ENCODE data around the gene SYT12. TPM values are rescaled to one million over a fixed set of nuclear protein-coding genes. Genes with fewer than 3 reads are reported as not detected.

Gene SYT12
- total and polyA plus RNA-seq, 2 of the 13 experiments (the other 11 are each of a cell fraction or from before 2014, with no cell fraction given) = 0.01 to 0.02 TPM

DNA sequence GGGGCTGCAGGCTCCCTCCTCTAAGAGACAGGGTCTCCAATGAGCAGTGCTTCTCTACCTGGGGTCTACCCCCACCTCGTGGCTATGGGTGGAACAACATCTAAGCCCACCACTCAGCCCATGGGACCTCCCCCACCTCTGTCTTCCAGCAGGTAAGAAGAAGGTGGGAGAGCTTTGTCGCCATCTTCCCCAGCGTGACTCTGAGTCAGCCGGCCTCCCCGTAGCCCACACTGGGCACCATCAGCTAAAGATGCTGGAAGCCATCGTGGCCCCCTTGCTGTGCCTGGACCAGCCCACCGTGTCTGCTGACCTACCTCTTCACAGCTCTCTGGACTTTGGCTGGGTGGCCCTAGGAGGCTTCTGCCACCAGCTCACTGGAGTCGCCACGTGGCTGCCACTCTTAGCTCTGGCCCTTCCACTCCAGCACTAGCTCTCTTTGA lies 46.9 kb upstream of the SYT12 start (continued):
- 0 out of 2 replicates have a peak, but pooled peaks have one; percentile 27 for TF ChIP-seq ATF7-NPFF (CRISPR knock-in tag; IDR thresholded peaks at IDR 0.05; ENCODE audit: low read depth)
- TF ChIP-seq SMC3 (IDR thresholded peaks at IDR 0.05; ENCODE audit: low read length) = peak; percentile 78
- TF ChIP-seq STAG1 (CRISPR knock-in tag; IDR thresholded peaks at IDR 0.05) = peak; percentile 85
- TF ChIP-seq KDM3A (CRISPR knock-in tag; IDR thresholded peaks at IDR 0.05; ENCODE audit: low read depth) = 0 out of 2 replicates have a peak, but pooled peaks have one; percentile 50
- 0 out of 2 replicates have a peak, but pooled peaks have one; percentile 8 for TF ChIP-seq ARID5B (CRISPR knock-in tag; IDR thresholded peaks at IDR 0.05)
- TF ChIP-seq CREBL2 (CRISPR knock-in tag; IDR thresholded peaks at IDR 0.05; ENCODE audit: borderline replicate concordance) = no peak
- TF ChIP-seq ZNF224 (CRISPR knock-in tag; IDR thresholded peaks at IDR 0.05) = 0 out of 2 replicates have a peak, but pooled peaks have one; percentile 58
- no peak for TF ChIP-seq ZNF672 (CRISPR knock-in tag; IDR thresholded peaks at IDR 0.05)
- TF ChIP-seq HNF4A (CRISPR knock-in tag; IDR thresholded peaks at IDR 0.05) = peak; percentile 24; the same call in 1 of the 2 replicates
- TF ChIP-seq ZNF510 (CRISPR knock-in tag; IDR thresholded peaks at IDR 0.05; ENCODE audit: low read depth) = 0 out of 2 replicates have a peak, but pooled peaks have one; percentile 21
- TF ChIP-seq, protein P1, sequence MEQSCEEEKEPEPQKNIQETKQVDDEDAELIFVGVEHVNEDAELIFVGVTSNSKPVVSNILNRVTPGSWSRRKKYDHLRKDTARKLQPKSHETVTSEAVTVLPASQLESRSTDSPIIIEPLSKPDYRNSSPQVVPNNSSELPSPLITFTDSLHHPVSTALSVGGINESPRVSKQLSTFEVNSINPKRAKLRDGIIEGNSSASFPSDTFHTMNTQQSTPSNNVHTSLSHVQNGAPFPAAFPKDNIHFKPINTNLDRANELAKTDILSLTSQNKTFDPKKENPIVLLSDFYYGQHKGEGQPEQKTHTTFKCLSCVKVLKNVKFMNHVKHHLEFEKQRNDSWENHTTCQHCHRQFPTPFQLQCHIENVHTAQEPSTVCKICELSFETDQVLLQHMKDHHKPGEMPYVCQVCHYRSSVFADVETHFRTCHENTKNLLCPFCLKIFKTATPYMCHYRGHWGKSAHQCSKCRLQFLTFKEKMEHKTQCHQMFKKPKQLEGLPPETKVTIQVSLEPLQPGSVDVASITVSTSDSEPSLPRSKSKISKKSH (CRISPR knock-in tag; IDR thresholded peaks at IDR 0.05; ENCODE audit: borderline replicate concordance) = peak; percentile 40
- no peak for TF ChIP-seq ZNF10 (CRISPR knock-in tag; IDR thresholded peaks at IDR 0.05; ENCODE audit: borderline replicate concordance, low read depth)
- peak; percentile 37 for TF ChIP-seq ZEB1 (IDR thresholded peaks at IDR 0.05; ENCODE audit: insufficient replicate concordance, low read depth)
- peak; percentile 53; the same call in 1 of the 2 replicates for TF ChIP-seq ARNT2 (CRISPR knock-in tag; IDR thresholded peaks at IDR 0.05; ENCODE audit: low read depth)
- peak; percentile 7; the same call in 1 of the 2 replicates for TF ChIP-seq ZBTB7B (CRISPR knock-in tag; IDR thresholded peaks at IDR 0.05)
- peak; percentile 41; the same call in 1 of the 2 replicates for TF ChIP-seq ZFX (CRISPR knock-in tag; IDR thresholded peaks at IDR 0.05; ENCODE audit: low read depth)
- peak; percentile 98 for TF ChIP-seq ZBTB7A (CRISPR knock-in tag; IDR thresholded peaks at IDR 0.05)
- no peak for TF ChIP-seq THYN1 (CRISPR knock-in tag; IDR thresholded peaks at IDR 0.05; ENCODE audit: borderline replicate concordance, low read depth)
- TF ChIP-seq ZMYM3 (CRISPR knock-in tag; IDR thresholded peaks at IDR 0.05) = peak; percentile 22; the same call in 1 of the 2 replicates
- TF ChIP-seq IRF9 (CRISPR knock-in tag; IDR thresholded peaks at IDR 0.05; ENCODE audit: borderline replicate concordance) = peak; percentile 72; the same call in 1 of the 2 replicates
- 0 out of 2 replicates have a peak, but pooled peaks have one; percentile 27 for TF ChIP-seq ARHGAP35 (CRISPR knock-in tag; IDR thresholded peaks at IDR 0.05; ENCODE audit: borderline replicate concordance)

Data from HepG2 (cell line).